Panc1 (cell line): ENCODE data around the gene LRRC1.

ENCODE experiments used
- CTCF ChIP-seq: fragments of 450-650 bp; IDR thresholded peaks from 2 replicates; pipeline ENCODE4 v1.5.1; 2017; ENCODE audit warnings: mild to moderate bottlenecking
- POLR2AphosphoS5 ChIP-seq: IDR thresholded peaks from 2 replicates; pipeline ENCODE4 v1.6.1; 2012; ENCODE audit warnings: mild to moderate bottlenecking, low read depth, low read length, moderate library complexity
- REST ChIP-seq, 2 experiments: IDR thresholded peaks; 2 replicates each; pipeline ENCODE4 v1.6.1; 2011 to 2012; ENCODE audit warnings: low read depth in 2 of 2, control low read depth in 1 of 2, low read length in 1 of 2, mild to moderate bottlenecking in 1 of 2, moderate library complexity in 1 of 2; ENCODE audit not compliant: insufficient read depth in 1 of 2

GRCh38 chr6:53864781-53865180 is 70.0 kb downstream of the LRRC1 start:
- no peak for TF ChIP-seq POLR2AphosphoS5
- TF ChIP-seq CTCF = no peak
- no peak for TF ChIP-seq REST (IDR thresholded peaks at IDR 0.05; ENCODE audit: insufficient read depth in 1 of 2, low read depth in 2 of 2, low read length in 1 of 2)
